K562 (cell line): Measurements from ENCODE around the gene CRACDL. TPM values are rescaled to one million over a fixed set of nuclear protein-coding genes. Genes with fewer than 3 reads are reported as not detected.
A peak's percentile ranks its signal among the peaks of the same experiment; 100 is the strongest.

Experiments used
- ATAC-seq: fragments of 200-7000 bp; cut with Tn5 transposase; 3 replicates; pipeline ENCODE4 v1.9.1; 2020; ENCODE audit warnings: moderate library complexity
- BruUV-seq: library from RNA; stranded (reverse); fragments of 400-500 nt; replicated peaks from 2 replicates; lab custom pipeline; 2021; lab: Mats Ljungman, UMichigan
- CTCF ChIA-PET: fragments of 300-600 bp; formaldehyde crosslinking; extraction: SDS; loops from one replicate; lab custom pipeline; 2021; ENCODE audit warnings: low intra/inter-chr PET ratio; lab: Yijun Ruan, JAX
- POLR2A ChIA-PET: fragments of 300-600, 350-650 bp; sonication (Branson Sonifier 250); formaldehyde crosslinking; extraction: SDS; loops from one replicate; lab custom pipeline; 2021; ENCODE audit warnings: antibody characterized with exemption, inconsistent platforms; lab: Yijun Ruan, JAX
- DNase-seq, 4 experiments: peaks; one replicate each; pipeline versions ENCODE4 v3.0.0 to v3.0.0-alpha.2; 2011 to 2018; ENCODE audit warnings: low spot score in 3 of 4, mixed read lengths in 3 of 4; ENCODE audit errors: extremely low read depth in 1 of 4
- FAIRE-seq: peaks from 2 replicates; lab custom pipeline; 2011; peaks lifted over from hg19 to GRCh38; lab: Jason Lieb, UNC
- H2AFZ ChIP-seq: 2 replicates; pipeline ENCODE4 v1.6.0; 2011; ENCODE audit warnings: low read depth, low read length, control low read depth, inconsistent platforms
- H3K27ac ChIP-seq: fragments of 200-600 bp; 3 replicates; pipeline ENCODE4 v1.8.0; 2011; ENCODE audit warnings: low read depth, mild to moderate bottlenecking, control low read depth, inconsistent platforms, low read length, moderate library complexity, mixed read lengths; ENCODE audit errors: extremely low read depth
- H3K27me3 ChIP-seq, 2 experiments: fragments of 300-600 bp in 1 of 2; 2 replicates in 1 of 2; 3 replicates in 1 of 2; pipeline versions ENCODE4 v1.6.0 to v1.8.0; 2011; ENCODE audit warnings: inconsistent platforms in 2 of 2, low read length in 2 of 2, mild to moderate bottlenecking in 1 of 2, mixed read lengths in 1 of 2, moderate library complexity in 1 of 2; ENCODE audit not compliant: control insufficient read depth in 2 of 2, insufficient read depth in 2 of 2
- H3K36me3 ChIP-seq: fragments of 300-600 bp; 3 replicates; pipeline ENCODE4 v1.8.0; 2011; ENCODE audit warnings: mild to moderate bottlenecking, low read length, inconsistent platforms; ENCODE audit not compliant: control insufficient read depth, insufficient read depth
- H3K4me1 ChIP-seq, 2 experiments: fragments of 200-600 bp in 1 of 2; replicated peaks in 1 of 2; 2 replicates in 1 of 2; 3 replicates in 1 of 2; pipeline versions ENCODE4 v1.5.1 to v1.8.0; 2011; ENCODE audit warnings: inconsistent platforms in 2 of 2, low read length in 2 of 2, mild to moderate bottlenecking in 1 of 2, mixed read lengths in 1 of 2, moderate library complexity in 1 of 2; ENCODE audit not compliant: control insufficient read depth in 2 of 2, insufficient read depth in 2 of 2
- H3K4me2 ChIP-seq: 2 replicates; pipeline ENCODE4 v1.6.1; 2011; ENCODE audit warnings: low read length, control low read depth, inconsistent platforms, mixed read lengths; ENCODE audit not compliant: insufficient read depth
- H3K4me3 ChIP-seq: fragments of 200-600 bp; sonication (generic), shearing (Covaris generic); 2 replicates; pipeline ENCODE4 v1.5.1; 2016; ENCODE audit warnings: control low read depth, inconsistent platforms
- H3K79me2 ChIP-seq: fragments of 200-600 bp; 3 replicates; pipeline ENCODE4 v1.8.0; 2011; ENCODE audit warnings: low read length, inconsistent platforms; ENCODE audit not compliant: control insufficient read depth, insufficient read depth
- H3K9ac ChIP-seq, 2 experiments: 2 replicates each; pipeline versions ENCODE4 v1.6.0 to v1.6.1; 2011; ENCODE audit warnings: low read depth in 2 of 2, low read length in 2 of 2, control low read depth in 1 of 2, inconsistent platforms in 1 of 2, mild to moderate bottlenecking in 1 of 2, mixed read lengths in 1 of 2; ENCODE audit not compliant: insufficient read depth in 1 of 2
- H3K9me1 ChIP-seq: one replicate; pipeline ENCODE4 v1.6.0; 2011; ENCODE audit warnings: inconsistent platforms, mild to moderate bottlenecking, low read length, moderate library complexity; ENCODE audit not compliant: control insufficient read depth, insufficient read depth
- H3K9me3 ChIP-seq: replicated peaks from 2 replicates; pipeline ENCODE4 v1.5.1; 2011; ENCODE audit warnings: low read depth, low read length, inconsistent platforms; ENCODE audit not compliant: control insufficient read depth, insufficient read depth
- H4K20me1 ChIP-seq: replicated peaks from 2 replicates; pipeline ENCODE4 v1.6.1; 2011; ENCODE audit warnings: low read length, inconsistent platforms, mixed read lengths; ENCODE audit not compliant: control insufficient read depth, insufficient read depth
- BHLHE40 ChIP-seq: IDR thresholded peaks from 2 replicates; pipeline ENCODE4 v1.6.1; 2011; ENCODE audit warnings: low read length, improper control_type of control experiment
- HDAC1 ChIP-seq, 2 experiments: fragments of 450-650 bp; IDR thresholded peaks; 2 replicates each; pipeline ENCODE4 v1.6.1; 2016 to 2017; ENCODE audit warnings: inconsistent platforms in 1 of 2, mild to moderate bottlenecking in 1 of 2, moderate library complexity in 1 of 2
- HOMEZ ChIP-seq: fragments of 250-450 bp; sonication (Bioruptor Pico); IDR thresholded peaks from 2 replicates; pipeline ENCODE4 v1.4.0; 2020; ENCODE audit warnings: mild to moderate bottlenecking, moderate library complexity
- KAT7 ChIP-seq: sonication (generic); formaldehyde crosslinking; IDR thresholded peaks from 2 replicates; pipeline ENCODE4 v1.8.0; 2022; ENCODE audit warnings: missing genetic modification reagents, mild to moderate bottlenecking, borderline replicate concordance
- KHSRP ChIP-seq: fragments of 450-650 bp; IDR thresholded peaks from 2 replicates; pipeline ENCODE4 v1.6.1; 2017
- PHF8 ChIP-seq: fragments of 200-600 bp; sonication (generic); IDR thresholded peaks from 2 replicates; pipeline ENCODE4 v1.6.1; 2012; ENCODE audit warnings: mixed run types, mild to moderate bottlenecking, inconsistent platforms, low read length, moderate library complexity, borderline replicate concordance
- SAFB ChIP-seq: fragments of 200-400 bp; formaldehyde crosslinking; IDR thresholded peaks from 2 replicates; pipeline ENCODE4 v1.6.1; 2017; ENCODE audit warnings: low read depth, low read length, borderline replicate concordance
- SIX5 ChIP-seq, 2 experiments: IDR thresholded peaks; 2 replicates each; pipeline ENCODE4 v1.6.1; 2011; ENCODE audit warnings: low read length in 2 of 2, borderline replicate concordance in 1 of 2, low read depth in 1 of 2, mild to moderate bottlenecking in 1 of 2, moderate library complexity in 1 of 2; ENCODE audit not compliant: insufficient read depth in 1 of 2
- SPI1 ChIP-seq: IDR thresholded peaks from 2 replicates; pipeline ENCODE4 v1.6.1; 2011; ENCODE audit warnings: low read depth, low read length, control low read depth, borderline replicate concordance
- TGIF2 ChIP-seq: sonication (generic); formaldehyde crosslinking; IDR thresholded peaks from 2 replicates; pipeline ENCODE4 v1.8.1; 2022; ENCODE audit warnings: mild to moderate bottlenecking, missing genetic modification reagents, moderate library complexity
- TSC22D4 ChIP-seq: fragments of 450-650 bp; IDR thresholded peaks from 2 replicates; pipeline ENCODE4 v1.6.1; 2016; ENCODE audit warnings: missing genetic modification characterization, missing biosample characterization, control low read depth
- ZFP91 ChIP-seq: sonication (generic); formaldehyde crosslinking; IDR thresholded peaks from 2 replicates; pipeline ENCODE4 v1.8.0; 2022; ENCODE audit warnings: mild to moderate bottlenecking, missing genetic modification reagents
- ZNF274 ChIP-seq: IDR thresholded peaks from 2 replicates; pipeline ENCODE4 v1.6.1; 2011; ENCODE audit warnings: low read depth, mild to moderate bottlenecking, low read length, moderate library complexity, borderline replicate concordance
- ZNF436 ChIP-seq: fragments of 250-450, 450-650 bp; sonication (Bioruptor Pico); formaldehyde crosslinking; IDR thresholded peaks from 2 replicates; pipeline ENCODE4 v1.7.0; 2020; ENCODE audit warnings: mild to moderate bottlenecking
- WGBS: fragments of 100-300 bp; shearing (Covaris generic); methylation state at CpG from one replicate; pipeline ENCODE4 v1.1.6; 2016; ENCODE audit warnings: low coverage, mixed read lengths; ENCODE audit not compliant: insufficient coverage; ENCODE audit errors: missing lambda C conversion rate; 5-methylcytosine and 5-hydroxymethylcytosine counted together
- in situ Hi-C: fragments of 300-500 bp; cut with MboI; formaldehyde crosslinking; loops from 4 replicates; pipeline ENCODE4 v1.15.0; 2018; ENCODE audit warnings: inconsistent platforms, mixed read lengths
- intact Hi-C: fragments of 100-400 bp; cut with micrococcal nuclease; formaldehyde crosslinking; loops from 2 replicates; pipeline ENCODE4 v1.14.2; 2022
- polyA plus RNA-seq, 8 experiments: library from polyadenylated mRNA; depleted of rRNA in 4 of 8; stranded (reverse) in 5 of 8; unstranded in 3 of 8; fragments of >200 nt; fragmentation: Nextera tagmentation in 2 of 8; fragmentation: Illumina TruSeq in 1 of 8; extraction: Ambion mirVana in 2 of 8; extraction: Trizol in 1 of 8; gene quantifications; 2 replicates each; pipeline versions ENCODE4 v1.2.1 to v1.2.3, GENCODE V29; 2011 to 2014; ENCODE audit warnings: inconsistent platforms in 1 of 8, missing spikeins in 1 of 8
- total RNA-seq, 7 experiments: library from RNA; depleted of rRNA in 6 of 7; stranded (reverse); fragments of >200 nt in 6 of 7; fragmentation: Illumina TruSeq in 2 of 7; extraction: Trizol in 2 of 7; gene quantifications; 2 replicates each; pipeline versions ENCODE4 v1.2.1 to v1.2.3, GENCODE V29; 2011 to 2021; ENCODE audit warnings: low replicate concordance in 1 of 7

CRACDL gene
- total and polyA plus RNA-seq, 9 of the 15 experiments (the other 6 are each of a cell fraction or from before 2014, with no cell fraction given) = not detected

GRCh38 chr2:98893911-98894321 is 42.1 kb downstream of the CRACDL start:
- Histone ChIP-seq H3K79me2 (no peaks in the 10 kb centered on the region), H3K4me3 (no peak overlapping the region), H3K4me1 (no peaks in the 10 kb centered on the region), H3K9ac (no peak overlapping the region), H2AFZ (no peak overlapping the region), H4K20me1 (no peaks in the 10 kb centered on the region), H3K9me3 (no peaks in the 10 kb centered on the region), H3K27ac (no peak overlapping the region), H3K9me1 (no peaks in the 10 kb centered on the region), H3K36me3 (no peaks in the 10 kb centered on the region), H3K27me3 (peaks cover 3 to 42% of the 10 kb centered on the region in 2 experiments; a peak in 3 of 5 replicates), H3K4me2 (no peak overlapping the region)
- TF ChIP-seq SPI1 = peak; percentile 62; the same call in 1 of the 2 replicates
- no peak for TF ChIP-seq HDAC1 (IDR thresholded peaks at IDR 0.05)
- no peak for TF ChIP-seq KAT7 (CRISPR knock-in tag)
- no peak for TF ChIP-seq KHSRP
- DNase-seq (no peak), ATAC-seq (no peak), FAIRE-seq (no peak)
- WGBS = 3% methylated on average over 10 of the region's 10 CpGs
- no TSS peak for BruUV-seq
- intact Hi-C loops (no loop called here), in situ Hi-C loops (no loop called here)
- CTCF ChIA-PET = no interaction called here
- POLR2A ChIA-PET = interaction anchor here (0.6 to 0.9 kb wide), 2 partner anchors 13 to 53 kb away, joined by 3 read pairs; no protein-coding TSS in a partner anchor

- Histone ChIP-seq H3K4me1 (no peaks in the 10 kb centered on the region), H3K4me3 (no peak overlapping the region), H3K27me3 (peaks cover under 1 to 35% of the 10 kb centered on the region in 2 experiments; a peak in 3 of 5 replicates), H3K36me3 (no peaks in the 10 kb centered on the region), H3K79me2 (no peaks in the 10 kb centered on the region), H4K20me1 (no peaks in the 10 kb centered on the region), H3K4me2 (no peak overlapping the region), H3K9ac (no peak overlapping the region), H2AFZ (no peak overlapping the region), H3K27ac (no peak overlapping the region), H3K9me1 (no peaks in the 10 kb centered on the region), H3K9me3 (no peaks in the 10 kb centered on the region)
- intact Hi-C loops = no loop called here
- in situ Hi-C loops = no loop called here
- BruUV-seq = no TSS peak
- no peak for ATAC-seq
- FAIRE-seq = no peak
- 2% methylated on average over 6 of the region's 6 CpGs for WGBS
- POLR2A ChIA-PET = interaction anchor here (0.6 to 1.2 kb wide), 2 partner anchors 11 to 444 kb away, joined by 3 read pairs; partner anchors contain the start of gene EIF5B
- DNase-seq = no peak
- CTCF ChIA-PET = no interaction called here
- TF ChIP-seq BHLHE40 (no peak), ZNF436 (CRISPR knock-in tag) (no peak), TSC22D4 (no peak), ZFP91 (CRISPR knock-in tag) (no peak), SAFB (no peak), SIX5 (IDR thresholded peaks at IDR 0.05; ENCODE audit: borderline replicate concordance in 1 of 2, insufficient read depth in 1 of 2, low read depth in 1 of 2, low read length in 2 of 2) (no peak), PHF8 (no peak), ZNF274 (no peak), TGIF2 (CRISPR knock-in tag) (no peak), HOMEZ (CRISPR knock-in tag) (no peak)
These were observed 43.2 kb downstream of the CRACDL start for GRCh38 chr2:98892871-98893270.
